T follicular helper cell (primary cell): ENCODE measurements around the gene RHOH.
A peak's percentile ranks its signal among the peaks of the same experiment; 100 is the strongest.
"Not testable (repeated sequence)": the region's sequence is repeated elsewhere in the genome, so short reads cannot be mapped to it uniquely, and the experiment has no call there.

Source experiments
- DNase-seq: peaks from one replicate; pipeline ENCODE4 v3.0.0-alpha.2; 2020; ENCODE audit warnings: low read depth
- total RNA-seq, 2 experiments: gene quantifications; one replicate each; lab custom pipeline; 2026; lab: John Stamatoyannopoulos, UW

The RHOH gene, protein sequence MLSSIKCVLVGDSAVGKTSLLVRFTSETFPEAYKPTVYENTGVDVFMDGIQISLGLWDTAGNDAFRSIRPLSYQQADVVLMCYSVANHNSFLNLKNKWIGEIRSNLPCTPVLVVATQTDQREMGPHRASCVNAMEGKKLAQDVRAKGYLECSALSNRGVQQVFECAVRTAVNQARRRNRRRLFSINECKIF
- 191 to 204 reads per million in 2 experiments for total RNA-seq

DNA sequence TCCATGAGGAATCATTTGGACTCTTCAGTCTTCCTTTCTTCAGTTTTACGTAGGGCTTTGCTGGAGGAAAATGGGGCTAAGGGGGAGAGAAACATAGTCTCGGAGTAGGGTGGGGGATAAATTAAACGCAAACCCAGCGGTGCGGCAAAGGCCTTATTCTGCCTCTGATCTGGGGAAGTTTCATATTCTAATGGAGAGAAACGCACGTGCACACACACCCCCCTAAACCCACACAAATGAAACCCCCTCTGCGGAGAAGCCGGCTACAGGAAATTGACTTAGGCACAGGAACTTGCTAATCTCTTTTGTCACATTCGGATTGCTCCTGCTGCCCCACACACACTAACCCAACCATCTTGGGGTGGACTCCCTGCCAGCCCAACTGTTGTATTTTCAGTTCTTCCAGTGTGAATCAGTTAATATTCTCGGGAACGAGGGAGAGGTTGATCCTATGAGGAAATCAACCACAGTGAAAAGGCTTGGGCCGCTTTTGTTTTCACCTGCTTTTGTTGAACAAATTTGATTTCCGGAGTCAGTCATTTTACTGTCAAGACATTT, at the start of gene RHOH:
RHOH (plus strand) TSS at position 308 of the 558 bp plus-strand sequence. CDS start 46,356 bp downstream, outside the sequence.
- DNase-seq = peak; percentile 66

DNA sequence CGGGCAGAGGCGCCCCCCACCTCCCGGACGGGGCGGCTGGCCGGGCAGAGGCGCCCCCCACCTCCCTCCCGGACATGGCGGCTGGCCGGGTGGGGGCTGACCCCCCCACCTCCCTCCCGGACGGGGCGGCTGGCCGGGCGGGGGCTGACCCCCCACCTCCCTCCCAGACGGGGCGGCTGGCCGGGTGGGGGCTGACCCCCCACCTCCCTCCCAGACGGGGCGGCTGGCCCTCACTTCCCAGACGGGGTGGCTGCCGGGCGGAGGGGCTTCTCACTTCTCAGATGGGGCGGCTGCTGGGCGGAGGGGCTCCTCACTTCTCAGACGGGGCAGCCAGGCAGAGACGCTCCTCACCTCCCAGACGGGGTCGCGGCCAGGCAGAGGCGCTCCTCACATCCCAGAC, 49.3 kb upstream of the RHOH start:
- DNase-seq = not testable (repeated sequence)

DNA sequence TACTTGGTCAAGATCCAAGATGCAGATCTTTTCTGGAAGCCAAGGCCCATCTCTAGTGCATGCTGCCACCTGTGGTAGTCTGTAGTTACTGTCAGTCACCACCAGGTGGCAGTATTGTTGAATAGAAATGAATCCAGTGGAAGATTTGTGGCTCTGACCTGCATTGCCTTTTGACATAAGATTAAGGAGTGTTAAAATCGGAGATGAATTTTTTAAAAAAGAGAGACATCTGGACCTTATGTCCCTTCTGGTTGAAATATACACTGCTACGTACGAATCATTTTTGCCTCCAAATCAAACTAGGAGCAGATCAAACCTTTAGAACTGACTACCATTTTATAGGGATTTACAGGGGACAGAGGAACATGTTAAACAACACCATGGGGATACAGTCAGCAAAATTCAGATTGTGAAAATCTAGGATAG, 46.9 kb upstream of the RHOH start:
- DNase-seq = peak; percentile 65

DNA sequence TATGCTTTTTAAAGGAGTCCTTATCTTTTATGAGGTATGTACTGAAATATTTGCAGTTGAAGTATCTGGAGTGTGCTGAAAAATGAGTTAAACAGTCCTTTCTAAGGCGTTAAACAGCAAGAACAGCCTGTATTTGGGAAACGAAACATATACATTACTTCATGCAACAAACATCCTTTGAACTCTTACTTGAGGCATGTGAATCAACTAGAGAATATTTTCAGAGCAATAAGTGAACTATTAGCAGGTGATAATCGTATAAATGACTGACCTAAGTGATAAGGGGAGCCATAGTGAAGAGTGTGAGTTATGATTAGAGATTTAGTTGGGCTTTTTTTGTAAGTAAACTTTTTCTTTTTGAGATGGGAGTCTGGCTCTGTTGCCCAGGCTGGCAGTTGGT, 45.9 kb upstream of the RHOH start:
- DNase-seq = no peak

DNA sequence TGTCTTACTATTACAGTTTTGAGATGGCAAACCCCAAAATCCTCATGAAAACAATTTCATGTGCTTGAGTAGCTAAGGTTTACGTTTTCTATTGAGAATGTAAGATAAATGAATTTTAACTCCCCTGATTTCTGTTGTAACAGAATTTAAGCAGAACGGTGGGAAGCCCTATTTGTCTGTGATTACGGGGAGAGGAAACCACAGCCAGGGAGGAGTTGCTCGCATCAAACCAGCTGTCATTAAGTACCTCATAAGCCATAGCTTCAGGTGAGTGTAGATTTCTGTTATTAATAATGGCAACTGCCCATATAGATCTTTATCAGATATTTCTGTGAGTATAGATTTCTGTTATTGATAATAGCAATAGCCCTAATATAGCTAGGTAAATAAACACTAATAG, 44.2 kb upstream of the RHOH start:
- peak; percentile 9 for DNase-seq

DNA sequence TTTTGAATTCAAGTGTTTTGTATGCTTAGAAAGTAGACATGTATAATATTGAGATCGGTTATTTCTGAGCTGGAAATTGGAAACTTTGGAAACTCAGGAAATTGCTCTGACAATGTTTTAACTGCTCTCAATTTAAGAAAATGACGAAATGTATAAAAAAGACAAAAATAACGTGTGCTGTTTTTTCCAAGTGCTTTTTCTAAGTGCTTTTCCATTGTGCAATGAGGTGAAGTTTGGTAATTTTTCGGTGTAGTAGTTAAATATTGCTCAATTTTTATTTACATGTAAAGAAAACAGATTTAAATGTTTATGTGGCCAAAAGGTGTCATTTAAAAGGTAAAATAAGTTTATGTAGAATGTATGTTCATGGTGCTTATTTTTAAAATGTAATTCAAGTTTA, 39.4 kb upstream of the RHOH start:
- no peak for DNase-seq

DNA sequence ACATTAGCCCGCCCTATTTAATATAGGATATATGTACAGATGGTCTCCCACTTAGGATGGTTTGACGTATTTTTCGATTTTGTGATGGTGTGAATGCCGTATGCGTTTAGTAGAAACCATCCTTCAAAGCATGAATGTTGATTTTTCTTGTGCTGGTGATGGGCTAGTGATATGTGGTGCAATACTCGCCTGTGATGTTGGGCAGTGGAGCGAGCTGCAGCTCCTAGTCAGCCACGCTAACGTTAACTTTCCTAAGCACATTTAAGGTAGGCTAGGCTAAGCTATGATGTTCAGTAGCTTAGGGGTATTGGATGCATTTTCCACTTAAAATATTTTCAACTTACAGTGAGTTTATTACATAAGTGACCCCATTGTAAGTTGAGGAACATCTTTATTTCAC, 36.6 kb upstream of the RHOH start:
- no peak for DNase-seq

DNA sequence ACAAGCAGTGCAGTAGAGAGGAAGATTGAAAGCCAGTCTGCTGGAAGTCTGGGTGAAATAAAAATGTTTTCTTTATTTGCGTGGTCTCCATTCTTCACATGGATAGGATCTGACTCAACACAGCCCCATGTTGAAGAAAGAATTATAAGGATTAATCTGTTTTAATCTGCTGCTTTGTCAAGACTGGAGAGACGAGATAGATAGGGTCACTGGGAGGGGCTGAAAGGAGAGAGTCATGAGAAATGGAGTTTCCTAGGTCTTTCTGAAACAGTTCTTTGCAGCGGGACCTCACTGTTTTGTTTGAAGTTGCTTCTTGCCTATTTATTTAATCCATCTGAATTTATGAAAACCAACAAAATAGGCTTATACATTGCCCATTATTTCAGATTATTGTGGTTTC, 32.4 kb upstream of the RHOH start:
- no peak for DNase-seq

DNA sequence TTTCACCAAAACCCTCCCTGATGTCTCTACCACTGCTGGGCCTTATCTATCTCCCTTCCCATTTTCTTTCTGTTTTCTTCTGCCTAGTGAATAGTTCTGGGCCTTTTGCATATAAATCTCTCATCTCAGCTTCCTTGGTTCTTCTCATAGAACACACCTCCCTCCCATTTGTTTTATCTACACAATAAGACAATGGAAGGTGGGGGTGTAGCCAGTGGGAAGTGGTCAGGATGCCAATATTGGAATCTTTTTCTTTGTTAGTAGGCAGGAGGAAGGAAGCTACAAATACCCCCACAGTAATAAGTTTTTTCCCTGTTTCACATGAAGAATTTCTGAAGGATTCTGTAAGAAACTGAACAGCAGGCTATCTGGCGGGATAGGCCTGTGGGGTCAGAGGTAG, 30.9 kb upstream of the RHOH start:
- no peak for DNase-seq

DNA sequence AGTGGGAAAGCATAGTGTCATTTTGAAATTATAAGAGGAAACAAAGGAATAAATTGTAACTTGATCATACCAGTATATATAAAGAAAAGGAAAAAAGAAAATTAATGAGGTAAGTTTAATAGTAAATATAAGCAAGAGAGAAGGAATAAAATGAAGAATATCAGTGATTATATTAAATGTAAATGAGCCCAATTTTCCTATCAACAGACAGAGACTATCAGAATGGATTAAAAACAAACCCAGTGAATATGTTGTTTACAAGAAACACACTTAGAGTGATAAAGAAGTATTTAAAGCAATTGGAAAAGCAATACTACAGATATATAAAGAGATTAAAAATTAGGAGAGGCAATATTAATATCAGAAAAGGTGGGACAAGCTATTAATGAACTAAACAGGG, 28.8 kb upstream of the RHOH start:
- no peak for DNase-seq

DNA sequence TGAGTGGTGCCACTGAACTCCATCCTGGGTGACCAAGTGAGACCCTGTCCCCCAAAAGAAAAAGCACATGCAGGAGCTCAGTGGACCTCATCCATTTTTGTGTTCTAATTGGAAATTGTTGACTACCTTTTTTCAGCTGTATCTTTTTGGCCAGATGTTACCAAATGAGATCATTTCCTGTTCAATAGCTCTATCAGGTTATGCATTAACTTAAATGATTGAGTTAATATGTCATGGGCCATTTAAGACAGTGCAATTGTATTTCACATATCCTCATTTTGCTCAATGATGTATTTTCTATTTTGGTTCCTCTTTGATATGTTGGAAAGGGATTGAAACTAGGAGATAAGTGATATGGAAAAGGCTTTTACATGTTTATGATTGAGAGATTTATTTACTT, 26.2 kb upstream of the RHOH start:
- DNase-seq = no peak

DNA sequence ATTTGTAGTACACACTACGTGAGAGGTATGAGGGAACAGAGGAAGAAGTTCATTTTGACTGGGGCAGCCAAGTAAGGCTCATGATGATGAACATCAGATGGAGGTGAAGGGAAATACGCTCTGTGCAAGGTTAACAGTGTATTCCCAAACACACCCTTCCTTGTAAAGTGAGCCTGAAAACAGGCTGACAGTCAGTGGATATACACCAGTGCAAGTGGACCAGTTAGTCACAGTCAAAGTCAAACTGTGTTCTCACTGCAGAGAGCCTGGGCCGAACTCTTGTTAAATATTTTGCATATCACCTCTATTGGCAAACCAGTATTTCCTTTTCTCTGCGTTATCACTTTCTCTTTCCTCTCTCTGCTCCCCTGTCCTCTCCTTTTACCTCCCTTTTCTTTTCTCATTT, 23.4 kb upstream of the RHOH start:
- no peak for DNase-seq

DNA sequence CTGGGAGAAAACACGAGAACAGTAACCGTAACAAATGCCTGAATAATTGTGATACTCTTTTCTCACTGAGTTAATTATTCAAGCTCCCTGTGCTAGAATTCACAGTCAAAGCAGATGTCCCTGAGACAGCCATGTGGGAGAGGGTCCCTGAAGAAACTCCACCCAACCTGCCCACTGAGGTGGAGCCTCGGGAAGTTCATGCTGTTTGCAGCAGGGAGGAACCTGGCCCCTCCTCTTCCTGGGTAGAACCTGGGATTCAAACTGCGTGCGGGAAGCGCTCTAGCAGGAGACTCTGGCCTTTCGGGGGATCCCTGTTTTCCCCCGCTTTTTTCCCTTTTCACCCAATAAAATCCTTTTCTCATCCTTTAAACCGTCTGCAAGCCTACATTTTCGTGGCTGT, 20.2 kb upstream of the RHOH start:
- no peak for DNase-seq

DNA sequence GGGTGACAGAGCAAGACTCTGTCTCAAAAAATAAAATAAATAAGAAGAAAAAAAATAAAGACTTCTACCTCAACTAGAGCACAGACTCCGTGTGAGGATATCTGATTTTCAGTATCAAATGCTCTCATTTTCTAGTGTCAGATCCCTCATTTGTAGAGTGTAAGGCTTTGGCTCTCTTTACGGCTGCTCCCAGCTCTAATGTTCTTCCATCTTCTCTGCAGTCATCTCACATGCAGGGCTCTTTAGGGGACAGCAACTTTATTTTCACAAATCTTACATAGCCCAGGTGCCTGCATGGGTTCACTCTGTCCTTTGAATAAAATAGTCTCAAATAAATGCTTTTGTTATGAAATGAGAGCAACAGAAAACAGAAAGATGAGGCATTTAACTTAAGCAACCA, 19.2 kb upstream of the RHOH start:
- DNase-seq = no peak

DNA sequence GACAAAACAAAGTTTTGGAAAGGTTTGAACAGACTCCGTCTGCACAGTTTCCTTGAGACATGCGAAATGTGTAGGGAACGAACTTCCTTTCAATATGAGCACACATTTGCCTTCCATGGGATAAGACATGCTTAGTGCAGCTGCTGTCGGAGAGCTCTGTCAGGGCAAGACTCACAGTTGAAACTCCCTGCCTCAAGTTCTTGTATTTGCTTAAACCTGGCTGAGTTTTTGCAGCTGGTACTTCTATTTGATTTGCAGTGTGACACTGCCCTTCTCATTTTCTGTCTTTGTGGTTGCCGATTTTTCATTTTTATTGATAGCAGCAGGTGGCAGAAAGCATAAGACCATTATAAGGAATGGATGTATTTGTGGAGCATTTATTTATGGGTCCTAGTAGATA, 18.2 kb upstream of the RHOH start:
- no peak for DNase-seq

DNA sequence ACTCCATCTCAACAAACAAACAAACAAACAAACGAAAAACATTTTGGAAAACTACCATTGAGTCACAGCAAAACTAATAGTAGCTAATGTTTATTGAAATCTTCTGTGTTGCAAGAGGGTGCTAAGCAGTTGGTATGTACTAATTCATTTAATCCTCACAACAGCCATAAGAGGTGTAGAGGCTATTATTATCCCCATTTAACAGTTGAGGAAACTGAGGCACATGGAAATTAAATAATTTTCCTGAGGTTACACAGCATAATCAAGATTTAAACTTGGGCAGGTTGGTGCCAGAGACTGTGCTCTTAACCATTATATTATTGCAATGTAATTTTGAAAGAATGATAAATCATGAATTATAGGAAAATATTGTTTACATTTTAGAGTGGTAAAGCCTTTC, 17.5 kb upstream of the RHOH start:
- DNase-seq = no peak

DNA sequence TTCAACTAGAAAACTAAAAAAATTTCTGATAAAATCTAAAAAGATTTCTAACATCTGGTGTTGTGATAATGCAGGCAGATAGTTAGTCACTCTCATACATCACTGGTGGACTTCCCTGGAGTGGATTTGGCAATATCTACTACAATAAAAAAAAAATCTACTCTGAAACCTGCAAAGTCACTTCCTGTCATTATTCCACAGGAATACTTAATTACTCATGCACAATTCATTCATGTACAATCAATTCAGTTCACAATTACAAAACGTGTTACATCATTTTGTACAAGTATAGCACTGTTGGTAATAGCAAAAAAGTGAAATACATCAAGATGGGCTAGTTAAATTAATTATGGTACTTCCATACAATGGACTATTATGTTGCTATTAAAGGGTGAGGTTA, 16.5 kb upstream of the RHOH start:
- no peak for DNase-seq

DNA sequence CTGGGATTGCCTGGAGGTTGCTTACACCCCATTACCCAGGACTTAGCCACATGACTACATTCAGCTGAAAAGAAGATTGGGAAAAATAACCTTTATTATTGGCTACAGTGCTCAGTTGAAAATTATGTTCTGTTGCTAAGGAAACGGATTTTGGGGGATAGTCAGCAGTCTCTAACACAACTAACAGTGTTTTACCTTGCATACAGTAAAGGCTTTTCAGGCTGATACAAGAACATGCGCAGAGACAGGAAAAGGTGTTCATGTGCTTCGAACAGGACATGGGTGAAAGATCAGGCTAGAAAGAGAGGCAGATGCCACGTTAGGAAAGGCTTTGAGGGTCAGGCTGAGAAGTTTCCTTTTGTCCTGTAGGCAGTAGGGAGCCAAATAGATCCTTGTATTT, 14.8 kb upstream of the RHOH start:
- no peak for DNase-seq

DNA sequence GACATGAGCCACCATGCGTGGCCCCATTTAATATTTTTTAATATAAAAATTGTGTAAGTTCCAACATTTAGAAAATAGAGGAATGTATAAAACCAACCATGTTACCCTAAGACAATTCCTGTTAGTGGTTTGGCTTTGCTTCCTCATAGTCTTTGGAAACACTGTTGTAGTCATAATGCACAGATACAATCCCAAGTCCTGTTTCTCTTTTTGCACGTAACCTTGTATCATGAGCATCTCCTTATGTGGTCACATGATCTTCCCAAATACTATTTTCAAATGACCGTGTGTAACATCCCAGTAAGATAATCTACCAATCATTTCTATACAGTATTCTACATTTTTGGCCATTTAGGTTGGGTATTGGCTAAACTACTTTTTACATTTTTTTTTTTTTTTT, 13.9 kb upstream of the RHOH start:
- no peak for DNase-seq

DNA sequence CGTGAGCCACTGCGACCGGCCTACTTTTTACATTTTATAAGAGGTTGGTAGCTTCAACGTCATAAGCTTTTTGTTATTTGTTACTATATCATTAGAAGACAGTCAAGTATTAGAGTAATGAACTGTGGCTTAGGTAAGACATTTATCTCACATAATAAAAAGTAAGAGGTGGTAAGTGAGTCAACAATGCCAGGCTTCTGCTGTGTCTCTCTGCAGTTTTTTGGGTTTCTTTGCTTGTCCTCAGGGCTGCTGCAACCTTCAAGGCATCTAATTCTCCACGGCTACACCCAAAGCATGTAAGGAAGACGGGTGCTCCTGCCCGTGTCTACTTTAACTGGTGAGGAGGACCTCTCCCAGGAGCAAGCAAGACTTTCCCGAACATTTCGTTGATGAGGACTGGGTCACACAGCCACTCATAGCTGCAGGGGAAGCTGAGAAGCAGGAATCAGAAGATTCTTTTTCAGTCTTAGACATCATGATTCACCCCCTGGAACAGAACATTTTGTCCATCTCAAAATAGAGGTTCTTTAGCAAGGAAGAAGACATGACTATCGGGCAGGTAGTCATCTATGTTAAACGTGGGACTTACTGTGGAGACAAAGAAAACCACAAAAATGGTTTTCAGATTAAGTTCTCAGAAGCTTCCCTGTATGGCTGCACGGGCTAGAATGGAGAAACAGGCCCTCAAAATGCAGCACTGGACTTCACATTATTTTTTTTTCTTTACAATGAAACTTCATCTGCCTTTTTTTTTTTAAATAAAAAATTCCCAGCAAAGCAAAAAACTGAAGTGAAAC, 13.0 kb upstream of the RHOH start:
- DNase-seq = no peak

DNA sequence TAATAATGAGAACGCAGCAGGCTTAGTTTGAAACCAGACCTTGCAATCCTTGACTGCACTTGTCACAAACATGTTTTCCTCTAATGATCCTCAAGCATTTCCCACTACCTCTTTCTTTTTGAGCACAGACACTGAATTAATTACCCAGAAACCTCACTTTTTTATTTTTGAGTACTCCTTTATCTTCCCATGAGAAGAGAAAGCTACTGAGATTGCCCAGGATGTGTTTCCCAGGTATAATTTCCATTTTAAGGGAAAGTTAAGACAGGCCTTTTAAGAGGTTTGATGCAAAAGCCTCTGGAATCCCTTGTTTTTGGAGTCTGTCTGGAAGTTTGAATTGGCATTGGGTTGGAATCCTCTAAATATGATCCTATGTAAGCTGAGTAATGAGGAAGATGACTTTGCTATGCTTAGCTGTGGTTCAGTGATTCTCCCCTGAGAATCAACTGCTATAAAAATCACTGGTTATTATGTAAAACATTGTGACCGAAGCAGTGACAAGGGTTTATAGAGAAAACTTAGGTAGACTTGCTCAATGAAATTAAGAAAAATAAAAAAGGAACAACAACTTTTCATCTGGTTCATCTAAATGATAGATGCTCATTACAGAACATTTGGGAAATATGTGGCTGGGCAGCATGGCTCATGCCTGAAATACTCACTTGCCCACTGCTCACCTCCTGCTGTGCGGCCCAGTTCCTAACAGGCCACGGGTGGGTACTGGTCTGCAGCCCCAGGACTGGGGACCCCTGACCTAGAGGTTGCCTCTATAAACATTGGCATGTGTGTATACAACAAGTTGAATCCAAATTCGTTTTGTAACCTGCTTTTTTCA, 10.8 kb upstream of the RHOH start:
- DNase-seq = no peak

DNA sequence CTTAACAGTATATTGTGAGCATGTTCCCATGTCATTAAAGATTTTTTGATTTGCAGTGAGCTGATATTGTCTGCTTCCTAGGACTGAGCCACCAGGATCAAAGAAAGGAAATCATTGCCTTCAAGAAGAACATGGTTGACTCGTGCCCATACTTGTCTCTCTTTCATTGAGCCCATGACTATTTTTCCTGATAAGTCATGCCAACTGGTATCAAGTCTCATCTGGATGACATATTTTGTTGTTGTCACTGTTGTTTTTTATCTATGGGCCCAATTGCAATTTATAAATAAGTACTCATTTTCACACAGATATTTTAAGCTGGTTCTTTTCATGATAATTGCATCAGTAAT, 10.2 kb upstream of the RHOH start:
- no peak for DNase-seq
